ENCODE measurements around the gene ANKRD31.
A peak's percentile ranks its signal among the peaks of the same experiment; 100 is the strongest.
"Not testable (repeated sequence)": the region's sequence is repeated elsewhere in the genome, so short reads cannot be mapped to it uniquely, and the experiment has no call there.

The ANKRD31 gene

GRCh38 chr5:75220787-75221186 is 15.9 kb downstream of the ANKRD31 start:
- not testable (repeated sequence) for DNase-seq

GRCh38 chr5:75214928-75215327 is 21.8 kb downstream of the ANKRD31 start:
- no peak for DNase-seq

- DNase-seq: no peak
Measured at GRCh38 chr5:75214409-75214808, 22.3 kb downstream of the ANKRD31 start.

GRCh38 chr5:75203604-75204003 is 33.1 kb downstream of the ANKRD31 start:
- DNase-seq: no peak

GRCh38 chr5:75202935-75203334 is 33.7 kb downstream of the ANKRD31 start:
- no peak for DNase-seq

GRCh38 chr5:75200776-75201175 is 35.9 kb downstream of the ANKRD31 start:
- no peak for DNase-seq

- DNase-seq: no peak
Measured at GRCh38 chr5:75199946-75200345, 36.7 kb downstream of the ANKRD31 start.

GRCh38 chr5:75199071-75199470 is 37.6 kb downstream of the ANKRD31 start:
- no peak for DNase-seq

- no peak for DNase-seq
Measured at GRCh38 chr5:75197745-75198144, 38.9 kb downstream of the ANKRD31 start.

GRCh38 chr5:75192804-75193203 is 43.9 kb downstream of the ANKRD31 start:
- DNase-seq: no peak

- DNase-seq: peak; percentile 1
Measured at GRCh38 chr5:75192264-75192663, 44.4 kb downstream of the ANKRD31 start.

GRCh38 chr5:75190227-75190626 is 46.5 kb downstream of the ANKRD31 start:
- no peak for DNase-seq

- no peak for DNase-seq
Measured at GRCh38 chr5:75189353-75189752, 47.3 kb downstream of the ANKRD31 start.

GRCh38 chr5:75185763-75186162 is 50.9 kb downstream of the ANKRD31 start:
- no peak for DNase-seq

GRCh38 chr5:75176009-75176408 is 60.7 kb downstream of the ANKRD31 start:
- not testable (repeated sequence) for DNase-seq

- not testable (repeated sequence) for DNase-seq
Measured at GRCh38 chr5:75174872-75175271, 61.8 kb downstream of the ANKRD31 start.

- no peak for DNase-seq
Measured at GRCh38 chr5:75169516-75169915, 67.2 kb downstream of the ANKRD31 start.

- DNase-seq: no peak
Measured at GRCh38 chr5:75168026-75168735, 68.5 kb downstream of the ANKRD31 start.

GRCh38 chr5:75167345-75167744 is 69.3 kb downstream of the ANKRD31 start:
- peak; percentile 2 for DNase-seq

GRCh38 chr5:75161508-75161907 is 75.2 kb downstream of the ANKRD31 start:
- DNase-seq: not testable (repeated sequence)

- no peak for DNase-seq
Measured at GRCh38 chr5:75156585-75156984, 80.1 kb downstream of the ANKRD31 start.

- no peak for DNase-seq
Measured at GRCh38 chr5:75152860-75153259, 83.8 kb downstream of the ANKRD31 start.

- DNase-seq: no peak
Measured at GRCh38 chr5:75148051-75148450, 88.6 kb downstream of the ANKRD31 start.

- DNase-seq: no peak
Measured at GRCh38 chr5:75142566-75143136, 94.0 kb downstream of the ANKRD31 start.

- DNase-seq: no peak
Measured at GRCh38 chr5:75140277-75140676, 96.4 kb downstream of the ANKRD31 start.
